ENCODE measurements around the gene FOXP1.

- TF ChIP-seq POLR2A (IDR thresholded peaks at IDR 0.05; ENCODE audit: low read depth, low read length), result no peak
- no peak for TF ChIP-seq TAF1 (IDR thresholded peaks at IDR 0.05; ENCODE audit: borderline replicate concordance, low read depth, low read length)
Observed at GRCh38 chr3:70970952-70971351, 612.6 kb downstream of the FOXP1 start.

All from GM12892 (cell line).